Upper lobe of right lung (tissue), 1 donor: ENCODE measurements around the gene RIT2. TPM values are rescaled to one million over a fixed set of nuclear protein-coding genes. Genes with fewer than 3 reads are reported as not detected.

Experiments used
- ATAC-seq: fragments of 200-7000 bp; cut with Tn5 transposase; one replicate; pipeline ENCODE4 v1.9.1; 2020; ENCODE audit warnings: mild to moderate bottlenecking, moderate library complexity
- DNase-seq: peaks from one replicate; pipeline ENCODE4 v3.0.0-alpha.2; 2020
- H3K27ac ChIP-seq: fragments of 200-600 bp; one replicate; pipeline ENCODE4 v1.8.0; 2022
- H3K27me3 ChIP-seq: fragments of 200-600 bp; one replicate; pipeline ENCODE4 v1.8.0; 2022; ENCODE audit warnings: mild to moderate bottlenecking
- H3K36me3 ChIP-seq: fragments of 200-600 bp; one replicate; pipeline ENCODE4 v1.8.0; 2022
- H3K4me1 ChIP-seq: fragments of 200-600 bp; one replicate; pipeline ENCODE4 v1.8.0; 2022
- H3K4me3 ChIP-seq: fragments of 200-600 bp; one replicate; pipeline ENCODE4 v1.8.0; 2022; ENCODE audit warnings: mild to moderate bottlenecking
- H3K9me3 ChIP-seq: fragments of 200-600 bp; one replicate; pipeline ENCODE4 v1.8.0; 2022
- CTCF ChIP-seq: fragments of 200-600 bp; IDR thresholded peaks from one replicate; pipeline ENCODE4 v1.8.0; 2022; ENCODE audit warnings: antibody characterized with exemption
- intact Hi-C: fragments of 100-400 bp; cut with DNase I; formaldehyde crosslinking; loops from one replicate; pipeline ENCODE4 v1.11.0; 2022
- long read RNA-seq: library from polyadenylated mRNA; unstranded; transcript quantifications from one replicate; pipeline ENCODE4 v2.0.0, GENCODE V29; 2021
- total RNA-seq: library from RNA; stranded (reverse); fragmentation: NEBNext Ultra II Directional; extraction: Animal tissue kit (Norgen Biotek cat#: 25700); gene quantifications from one replicate; pipeline ENCODE4 v1.2.1, GENCODE V29; 2021
- donor health status: DM: no; HTN: yes; CAD: no; lungs with severe emphysema.

The RIT2 gene
- not detected for total RNA-seq
- long read RNA-seq = 0 reads

DNA sequence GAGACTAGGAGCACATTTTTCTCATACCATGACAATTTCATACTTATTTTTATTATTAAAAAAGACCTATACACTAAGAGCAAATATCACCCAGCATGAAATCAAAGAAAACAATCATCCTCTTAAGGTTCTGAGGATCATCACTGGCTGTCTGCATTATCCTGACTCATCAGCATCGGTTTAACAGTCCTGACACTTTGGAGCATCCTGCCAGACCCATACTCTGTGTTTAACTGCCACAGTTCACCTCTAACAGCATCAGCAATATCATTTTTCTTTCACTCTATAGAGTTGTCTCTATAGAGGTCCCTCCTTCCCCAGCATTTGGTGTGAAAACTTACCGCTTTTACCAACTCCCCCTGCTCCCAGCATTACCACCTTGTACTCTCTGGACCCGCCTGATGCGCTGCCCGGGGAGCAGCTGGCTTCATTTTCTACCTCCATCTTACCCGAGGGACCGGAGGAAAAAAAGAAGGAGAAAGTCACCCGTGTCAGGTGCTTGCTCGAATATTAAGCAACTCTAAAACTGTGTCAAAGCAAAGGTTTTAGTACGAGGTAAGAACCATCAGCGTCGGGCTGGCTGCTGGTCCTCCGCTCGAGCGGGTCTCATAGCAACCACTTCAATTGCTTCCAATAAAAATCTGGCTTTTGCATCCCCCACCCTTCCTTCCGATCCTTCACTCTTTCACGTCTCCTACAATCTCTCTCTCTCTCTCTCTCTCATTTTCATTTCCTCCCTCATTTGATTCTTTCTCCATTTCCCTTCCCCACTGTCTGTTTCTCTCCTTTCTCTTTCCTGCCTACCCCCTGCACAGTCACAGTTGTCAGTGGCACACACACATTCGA, at the start of gene RIT2:
Gene RIT2 (minus strand): TSS at position 610 of the 846 bp plus-strand sequence.
- Histone ChIP-seq H3K4me1 (no peaks in the 10 kb centered on the region), H3K27me3 (peaks cover 3% of the 10 kb centered on the region), H3K9me3 (no peaks in the 10 kb centered on the region), H3K36me3 (no peaks in the 10 kb centered on the region), H3K4me3 (no peak within 1 kb of the TSS), H3K27ac (no peak within 1 kb of the TSS)
- ATAC-seq (no peak), DNase-seq (no peak)
- no peak for TF ChIP-seq CTCF
- intact Hi-C loops = no loop called here

- TF ChIP-seq CTCF = no peak
- intact Hi-C loops = no loop called here
- no peak overlapping the region for H3K4me3 ChIP-seq
- H3K27ac ChIP-seq = no peak overlapping the region
- H3K4me1 ChIP-seq = no peaks in the 10 kb centered on the region
- no peaks in the 10 kb centered on the region for H3K9me3 ChIP-seq
- DNase-seq = no peak
- ATAC-seq = no peak
- H3K36me3 ChIP-seq = no peaks in the 10 kb centered on the region
- no peaks in the 10 kb centered on the region for H3K27me3 ChIP-seq
Measured at GRCh38 chr18:43161528-43161927, 46.0 kb upstream of the RIT2 start.

GRCh38 chr18:43160509-43160908, 45.0 kb upstream of the RIT2 start:
- TF ChIP-seq CTCF = no peak
- DNase-seq (no peak), ATAC-seq (no peak)
- intact Hi-C loops = no loop called here
- H3K4me3 ChIP-seq = no peak overlapping the region
- H3K27me3 ChIP-seq = no peaks in the 10 kb centered on the region
- H3K36me3 ChIP-seq = no peaks in the 10 kb centered on the region
- no peaks in the 10 kb centered on the region for H3K9me3 ChIP-seq
- H3K27ac ChIP-seq = no peak overlapping the region
- no peaks in the 10 kb centered on the region for H3K4me1 ChIP-seq

DNA sequence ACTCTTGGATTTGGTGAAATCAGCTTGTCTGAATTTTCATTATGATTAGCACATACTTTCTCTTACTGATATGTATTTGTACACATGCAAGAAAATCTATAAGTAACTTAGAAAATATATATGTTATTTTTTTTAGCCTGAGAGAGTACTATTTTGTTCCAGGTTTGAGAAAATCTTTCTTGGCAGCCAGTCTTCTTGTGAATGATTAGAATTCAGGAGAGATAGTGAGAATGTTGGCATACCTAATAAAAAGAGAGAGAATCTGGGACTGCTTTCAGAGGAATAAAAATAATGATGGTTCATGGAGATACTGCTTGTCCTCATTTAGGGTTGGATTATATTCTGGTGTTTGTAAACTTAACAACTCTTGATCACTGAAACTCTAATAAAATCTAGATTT, 44.4 kb upstream of the RIT2 start:
- Histone ChIP-seq H3K27ac (no peak overlapping the region), H3K9me3 (no peaks in the 10 kb centered on the region), H3K4me3 (no peak overlapping the region), H3K36me3 (no peaks in the 10 kb centered on the region), H3K27me3 (no peaks in the 10 kb centered on the region), H3K4me1 (no peaks in the 10 kb centered on the region)
- intact Hi-C loops = no loop called here
- DNase-seq = no peak
- TF ChIP-seq CTCF = no peak
- no peak for ATAC-seq

GRCh38 chr18:43159086-43159770, 43.7 kb upstream of the RIT2 start:
- ATAC-seq (no peak), DNase-seq (no peak)
- H3K4me1 ChIP-seq = no peaks in the 10 kb centered on the region
- no peak overlapping the region for H3K4me3 ChIP-seq
- H3K9me3 ChIP-seq = no peaks in the 10 kb centered on the region
- no peaks in the 10 kb centered on the region for H3K36me3 ChIP-seq
- intact Hi-C loops = no loop called here
- H3K27me3 ChIP-seq = no peaks in the 10 kb centered on the region
- TF ChIP-seq CTCF = no peak
- no peak overlapping the region for H3K27ac ChIP-seq
